B cell (primary cell): ENCODE data around the gene MAPKAPK3.

Source experiments
- CTCF ChIP-seq: fragments of 200-600 bp; IDR thresholded peaks from one replicate; pipeline ENCODE4 v1.8.0; 2022; ENCODE audit warnings: antibody characterized with exemption, mild to moderate bottlenecking
- EZH2 ChIP-seq: IDR thresholded peaks from 2 replicates; pipeline ENCODE4 v1.6.1; 2012; ENCODE audit warnings: borderline replicate concordance, low read depth, mild to moderate bottlenecking, moderate library complexity, low read length; ENCODE audit not compliant: insufficient read depth, poor library complexity, severe bottlenecking

GRCh38 chr3:50600841-50601591, 15.9 kb upstream of the MAPKAPK3 start:
- TF ChIP-seq CTCF (no peak), EZH2 (no peak)
